ENCODE results near the gene ARIH2. TPM values are rescaled to one million over a fixed set of nuclear protein-coding genes. Genes with fewer than 3 reads are reported as not detected.

ARIH2 gene
- total and polyA plus RNA-seq, 9 of the 15 experiments (the other 6 are each of a cell fraction or from before 2014, with no cell fraction given): 27.0 to 120 (median 108) TPM

DNA sequence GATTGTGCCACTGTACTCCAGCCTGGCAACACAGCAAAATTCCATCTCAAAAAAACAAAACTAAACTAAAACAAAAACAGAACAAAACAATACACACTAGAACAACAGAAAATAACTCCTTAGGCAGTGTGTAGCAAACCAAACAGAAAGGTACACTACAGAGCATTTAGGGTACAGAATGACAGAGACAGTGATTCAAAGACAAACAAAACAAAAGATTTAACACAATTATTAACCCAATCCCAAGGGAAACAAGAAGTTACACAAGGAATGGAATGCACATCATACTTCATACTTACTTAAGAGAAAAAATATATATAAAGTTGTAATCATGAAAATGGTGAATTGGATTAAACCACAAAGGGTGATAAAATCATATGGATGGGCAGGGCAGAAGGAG lies 32.9 kb upstream of the ARIH2 start (continued):
- TF ChIP-seq, protein P1, sequence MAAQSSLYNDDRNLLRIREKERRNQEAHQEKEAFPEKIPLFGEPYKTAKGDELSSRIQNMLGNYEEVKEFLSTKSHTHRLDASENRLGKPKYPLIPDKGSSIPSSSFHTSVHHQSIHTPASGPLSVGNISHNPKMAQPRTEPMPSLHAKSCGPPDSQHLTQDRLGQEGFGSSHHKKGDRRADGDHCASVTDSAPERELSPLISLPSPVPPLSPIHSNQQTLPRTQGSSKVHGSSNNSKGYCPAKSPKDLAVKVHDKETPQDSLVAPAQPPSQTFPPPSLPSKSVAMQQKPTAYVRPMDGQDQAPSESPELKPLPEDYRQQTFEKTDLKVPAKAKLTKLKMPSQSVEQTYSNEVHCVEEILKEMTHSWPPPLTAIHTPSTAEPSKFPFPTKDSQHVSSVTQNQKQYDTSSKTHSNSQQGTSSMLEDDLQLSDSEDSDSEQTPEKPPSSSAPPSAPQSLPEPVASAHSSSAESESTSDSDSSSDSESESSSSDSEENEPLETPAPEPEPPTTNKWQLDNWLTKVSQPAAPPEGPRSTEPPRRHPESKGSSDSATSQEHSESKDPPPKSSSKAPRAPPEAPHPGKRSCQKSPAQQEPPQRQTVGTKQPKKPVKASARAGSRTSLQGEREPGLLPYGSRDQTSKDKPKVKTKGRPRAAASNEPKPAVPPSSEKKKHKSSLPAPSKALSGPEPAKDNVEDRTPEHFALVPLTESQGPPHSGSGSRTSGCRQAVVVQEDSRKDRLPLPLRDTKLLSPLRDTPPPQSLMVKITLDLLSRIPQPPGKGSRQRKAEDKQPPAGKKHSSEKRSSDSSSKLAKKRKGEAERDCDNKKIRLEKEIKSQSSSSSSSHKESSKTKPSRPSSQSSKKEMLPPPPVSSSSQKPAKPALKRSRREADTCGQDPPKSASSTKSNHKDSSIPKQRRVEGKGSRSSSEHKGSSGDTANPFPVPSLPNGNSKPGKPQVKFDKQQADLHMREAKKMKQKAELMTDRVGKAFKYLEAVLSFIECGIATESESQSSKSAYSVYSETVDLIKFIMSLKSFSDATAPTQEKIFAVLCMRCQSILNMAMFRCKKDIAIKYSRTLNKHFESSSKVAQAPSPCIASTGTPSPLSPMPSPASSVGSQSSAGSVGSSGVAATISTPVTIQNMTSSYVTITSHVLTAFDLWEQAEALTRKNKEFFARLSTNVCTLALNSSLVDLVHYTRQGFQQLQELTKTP (IDR thresholded peaks at IDR 0.05; ENCODE audit: low read depth in 1 of 2, partially characterized antibody in 2 of 2): no peak
- TF ChIP-seq RFX1 (IDR thresholded peaks at IDR 0.05): no peak

DNA sequence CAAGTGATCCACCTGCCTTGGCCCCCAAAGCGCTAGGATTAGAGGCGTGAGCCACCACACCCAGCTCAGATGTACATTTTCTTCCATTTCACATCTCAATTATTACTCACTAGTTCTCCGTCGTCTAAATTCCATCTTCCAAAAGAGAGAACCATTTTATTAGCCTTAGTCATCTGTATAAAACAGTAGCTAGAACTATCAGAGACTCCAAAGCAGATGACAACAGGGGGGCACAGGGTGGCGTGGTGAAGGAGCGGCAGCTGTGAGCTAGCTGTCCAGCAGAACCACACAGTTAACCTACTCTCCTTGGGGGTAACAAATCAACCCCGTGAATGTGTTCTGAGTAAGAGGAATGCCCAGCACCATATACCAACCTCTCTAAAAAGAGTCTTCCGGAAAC lies 27.0 kb upstream of the ARIH2 start:
- FAIRE-seq (no peak), ATAC-seq (no peak), DNase-seq (ENCODE audit: extremely low read depth in 1 of 4, low spot score in 3 of 4) (no peak)
- BruUV-seq (replicated peaks): no TSS peak
- intact Hi-C loops (cut with micrococcal nuclease) (no loop called here), in situ Hi-C loops (cut with MboI) (no loop called here)
- Histone ChIP-seq H3K9me1 (ENCODE audit: control insufficient read depth, insufficient read depth, low read length) (no peaks in the 10 kb centered on the region), H4K20me1 (replicated peaks; ENCODE audit: control insufficient read depth, insufficient read depth, low read length) (no peaks in the 10 kb centered on the region), H3K4me2 (ENCODE audit: insufficient read depth, low read length) (no peak overlapping the region), H3K27me3 (ENCODE audit: control insufficient read depth in 2 of 2, insufficient read depth in 2 of 2, low read length in 2 of 2) (no peaks in the 10 kb centered on the region), H3K36me3 (ENCODE audit: control insufficient read depth, insufficient read depth, low read length) (no peaks in the 10 kb centered on the region), H3K9me3 (replicated peaks; ENCODE audit: control insufficient read depth, insufficient read depth, low read depth, low read length) (no peaks in the 10 kb centered on the region), H3K79me2 (ENCODE audit: control insufficient read depth, insufficient read depth, low read length) (no peaks in the 10 kb centered on the region), H3K9ac (ENCODE audit: insufficient read depth in 1 of 2, low read depth in 2 of 2, low read length in 2 of 2) (no peak overlapping the region), H3K27ac (ENCODE audit: extremely low read depth, low read depth, low read length) (no peak overlapping the region), H3K4me3 (no peak overlapping the region), H3K4me1 (replicated peaks in 1 of 2; ENCODE audit: control insufficient read depth in 2 of 2, insufficient read depth in 2 of 2, low read length in 2 of 2) (peaks cover 0 to 4% of the 10 kb centered on the region in 2 experiments; a peak in 1 of 5 replicates), H2AFZ (ENCODE audit: low read depth, low read length) (no peak overlapping the region)
- ChIA-PET POLR2A (interaction anchor here (1.0 kb wide), 1 partner anchor 27 kb away, joined by 3 read pairs; the partner anchor contains the start of gene ARIH2), CTCF (ENCODE audit: low intra/inter-chr PET ratio) (no interaction called here)
- 81% methylated on average over 8 of the region's 8 CpGs for WGBS (ENCODE audit: insufficient coverage, low coverage, missing lambda C conversion rate)
- TF ChIP-seq, protein P2, sequence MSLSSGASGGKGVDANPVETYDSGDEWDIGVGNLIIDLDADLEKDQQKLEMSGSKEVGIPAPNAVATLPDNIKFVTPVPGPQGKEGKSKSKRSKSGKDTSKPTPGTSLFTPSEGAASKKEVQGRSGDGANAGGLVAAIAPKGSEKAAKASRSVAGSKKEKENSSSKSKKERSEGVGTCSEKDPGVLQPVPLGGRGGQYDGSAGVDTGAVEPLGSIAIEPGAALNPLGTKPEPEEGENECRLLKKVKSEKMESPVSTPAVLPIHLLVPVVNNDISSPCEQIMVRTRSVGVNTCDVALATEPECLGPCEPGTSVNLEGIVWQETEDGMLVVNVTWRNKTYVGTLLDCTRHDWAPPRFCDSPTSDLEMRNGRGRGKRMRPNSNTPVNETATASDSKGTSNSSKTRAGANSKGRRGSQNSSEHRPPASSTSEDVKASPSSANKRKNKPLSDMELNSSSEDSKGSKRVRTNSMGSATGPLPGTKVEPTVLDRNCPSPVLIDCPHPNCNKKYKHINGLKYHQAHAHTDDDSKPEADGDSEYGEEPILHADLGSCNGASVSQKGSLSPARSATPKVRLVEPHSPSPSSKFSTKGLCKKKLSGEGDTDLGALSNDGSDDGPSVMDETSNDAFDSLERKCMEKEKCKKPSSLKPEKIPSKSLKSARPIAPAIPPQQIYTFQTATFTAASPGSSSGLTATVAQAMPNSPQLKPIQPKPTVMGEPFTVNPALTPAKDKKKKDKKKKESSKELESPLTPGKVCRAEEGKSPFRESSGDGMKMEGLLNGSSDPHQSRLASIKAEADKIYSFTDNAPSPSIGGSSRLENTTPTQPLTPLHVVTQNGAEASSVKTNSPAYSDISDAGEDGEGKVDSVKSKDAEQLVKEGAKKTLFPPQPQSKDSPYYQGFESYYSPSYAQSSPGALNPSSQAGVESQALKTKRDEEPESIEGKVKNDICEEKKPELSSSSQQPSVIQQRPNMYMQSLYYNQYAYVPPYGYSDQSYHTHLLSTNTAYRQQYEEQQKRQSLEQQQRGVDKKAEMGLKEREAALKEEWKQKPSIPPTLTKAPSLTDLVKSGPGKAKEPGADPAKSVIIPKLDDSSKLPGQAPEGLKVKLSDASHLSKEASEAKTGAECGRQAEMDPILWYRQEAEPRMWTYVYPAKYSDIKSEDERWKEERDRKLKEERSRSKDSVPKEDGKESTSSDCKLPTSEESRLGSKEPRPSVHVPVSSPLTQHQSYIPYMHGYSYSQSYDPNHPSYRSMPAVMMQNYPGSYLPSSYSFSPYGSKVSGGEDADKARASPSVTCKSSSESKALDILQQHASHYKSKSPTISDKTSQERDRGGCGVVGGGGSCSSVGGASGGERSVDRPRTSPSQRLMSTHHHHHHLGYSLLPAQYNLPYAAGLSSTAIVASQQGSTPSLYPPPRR (CRISPR knock-in tag; IDR thresholded peaks at IDR 0.05; ENCODE audit: borderline replicate concordance): no peak
- no peak for TF ChIP-seq TEAD1 (CRISPR knock-in tag; IDR thresholded peaks at IDR 0.05)
- TF ChIP-seq SAFB (IDR thresholded peaks at IDR 0.05; ENCODE audit: borderline replicate concordance, low read depth, low read length): no peak
- TF ChIP-seq BRD9 (IDR thresholded peaks at IDR 0.05; ENCODE audit: low read depth, partially characterized antibody): no peak
- TF ChIP-seq RBM17 (IDR thresholded peaks at IDR 0.05; ENCODE audit: borderline replicate concordance, low read depth, low read length): no peak
